Mesenchymal stem cell (in vitro differentiated cells and primary cell): Measurements from ENCODE around the gene CLIC5.

Source experiments
- DNase-seq: peaks from one replicate; pipeline ENCODE4 v3.0.0-alpha.2; 2013
- H2AFZ ChIP-seq: one replicate; pipeline ENCODE4 v1.6.1; 2013; ENCODE audit warnings: low read depth, mild to moderate bottlenecking, control low read depth, inconsistent platforms, low read length, moderate library complexity
- H2AK5ac ChIP-seq: 2 replicates; pipeline ENCODE4 v1.6.1; 2013; ENCODE audit warnings: low read length, moderate library complexity, mild to moderate bottlenecking, inconsistent platforms; ENCODE audit not compliant: severe bottlenecking
- H2BK120ac ChIP-seq: one replicate; pipeline ENCODE4 v1.6.1; 2013; ENCODE audit warnings: low read depth, mild to moderate bottlenecking, inconsistent platforms, low read length, moderate library complexity
- H2BK12ac ChIP-seq, 2 experiments: one replicate each; pipeline ENCODE4 v1.6.1; 2013; ENCODE audit warnings: inconsistent platforms in 2 of 2, low read length in 2 of 2, mild to moderate bottlenecking in 2 of 2, moderate library complexity in 2 of 2, control low read depth in 1 of 2
- H2BK15ac ChIP-seq: one replicate; pipeline ENCODE4 v1.6.1; 2013; ENCODE audit warnings: mild to moderate bottlenecking, low read depth, inconsistent platforms; ENCODE audit not compliant: poor library complexity, severe bottlenecking
- H2BK5ac ChIP-seq: 2 replicates; pipeline ENCODE4 v1.6.1; 2013; ENCODE audit warnings: low read depth, mild to moderate bottlenecking, low read length, control low read depth, inconsistent platforms; ENCODE audit not compliant: poor library complexity, severe bottlenecking
- H3K14ac ChIP-seq, 2 experiments: one replicate each; pipeline ENCODE4 v1.6.1; 2013; ENCODE audit warnings: inconsistent platforms in 2 of 2, low read length in 2 of 2, control low read depth in 1 of 2, mild to moderate bottlenecking in 1 of 2, moderate library complexity in 1 of 2
- H3K18ac ChIP-seq, 2 experiments: one replicate each; pipeline ENCODE4 v1.6.1; 2013; ENCODE audit warnings: inconsistent platforms in 2 of 2, low read length in 2 of 2, control low read depth in 1 of 2, low read depth in 1 of 2, mild to moderate bottlenecking in 1 of 2
- H3K23ac ChIP-seq, 2 experiments: one replicate each; pipeline ENCODE4 v1.6.1; 2013; ENCODE audit warnings: inconsistent platforms in 2 of 2, low read length in 2 of 2, mild to moderate bottlenecking in 2 of 2, moderate library complexity in 2 of 2, control low read depth in 1 of 2
- H3K27ac ChIP-seq: 2 replicates; pipeline ENCODE4 v1.5.1; 2013; ENCODE audit warnings: mild to moderate bottlenecking, moderate library complexity, low read length, control low read depth, inconsistent platforms; ENCODE audit not compliant: poor library complexity, severe bottlenecking
- H3K27me3 ChIP-seq, 2 experiments: 2 replicates each; pipeline versions ENCODE4 v1.6.1 to v1.7.0; 2013; ENCODE audit warnings: low read length in 2 of 2, mild to moderate bottlenecking in 2 of 2, moderate library complexity in 2 of 2, control low read depth in 1 of 2, inconsistent platforms in 1 of 2; ENCODE audit not compliant: control insufficient read depth in 1 of 2, insufficient read depth in 1 of 2
- H3K36me3 ChIP-seq, 2 experiments: 2 replicates each; pipeline versions ENCODE4 v1.6.1 to v1.7.0; 2013; ENCODE audit warnings: low read length in 2 of 2, control low read depth in 1 of 2, inconsistent platforms in 1 of 2, low read depth in 1 of 2, mild to moderate bottlenecking in 1 of 2; ENCODE audit not compliant: insufficient read depth in 2 of 2, control insufficient read depth in 1 of 2
- H3K4ac ChIP-seq, 2 experiments: one replicate each; pipeline ENCODE4 v1.6.1; 2013; ENCODE audit warnings: inconsistent platforms in 2 of 2, low read length in 2 of 2, mild to moderate bottlenecking in 2 of 2, moderate library complexity in 2 of 2, control low read depth in 1 of 2, low read depth in 1 of 2
- H3K4me1 ChIP-seq: 2 replicates; pipeline ENCODE4 v1.6.1; 2013; ENCODE audit warnings: low read depth, low read length, control low read depth; ENCODE audit not compliant: control insufficient read depth, insufficient read depth
- H3K4me2 ChIP-seq: 2 replicates; pipeline ENCODE4 v1.6.1; 2013; ENCODE audit warnings: low read length, mild to moderate bottlenecking, inconsistent platforms; ENCODE audit not compliant: poor library complexity, severe bottlenecking
- H3K4me3 ChIP-seq, 2 experiments: 2 replicates each; pipeline versions ENCODE4 v1.5.1 to v1.7.0; 2013; ENCODE audit warnings: low read length in 2 of 2, mild to moderate bottlenecking in 2 of 2, control low read depth in 1 of 2, low read depth in 1 of 2; ENCODE audit not compliant: insufficient read depth in 1 of 2
- H3K79me1 ChIP-seq: replicated peaks from 2 replicates; pipeline ENCODE4 v1.6.1; 2013; ENCODE audit warnings: mild to moderate bottlenecking, control low read depth, low read length, inconsistent platforms; ENCODE audit not compliant: poor library complexity, severe bottlenecking
- H3K9ac ChIP-seq: 2 replicates; pipeline ENCODE4 v1.7.0; 2013; ENCODE audit warnings: mild to moderate bottlenecking, low read length, moderate library complexity
- H3K9me3 ChIP-seq: 2 replicates; pipeline ENCODE4 v1.7.0; 2013; ENCODE audit warnings: mild to moderate bottlenecking, low read length; ENCODE audit not compliant: control insufficient read depth
- H4K8ac ChIP-seq: one replicate; pipeline ENCODE4 v1.6.1; 2013; ENCODE audit warnings: inconsistent platforms, mild to moderate bottlenecking, low read length, moderate library complexity
- H4K91ac ChIP-seq: one replicate; pipeline ENCODE4 v1.6.1; 2013; ENCODE audit warnings: mild to moderate bottlenecking, low read length, inconsistent platforms
- WGBS: methylation state at CpG from one replicate; pipeline ENCODE4 v1.1.7; 2013; ENCODE audit warnings: mixed read lengths; 5-methylcytosine and 5-hydroxymethylcytosine counted together

CLIC5 gene

GRCh38 chr6:45983062-45983461 is 32.6 kb downstream of the CLIC5 start:
- Histone ChIP-seq H2BK5ac (no peak overlapping the region), H2BK12ac (no peak overlapping the region), H2BK120ac (no peak overlapping the region), H3K4me1 (no peaks in the 10 kb centered on the region), H3K27ac (no peak overlapping the region), H4K8ac (no peak overlapping the region), H3K9me3 (no peaks in the 10 kb centered on the region), H2AK5ac (no peak overlapping the region), H3K9ac (no peak overlapping the region), H2BK15ac (no peak overlapping the region), H3K4me3 (no peak overlapping the region), H3K79me1 (no peaks in the 10 kb centered on the region), H3K4me2 (no peak overlapping the region), H3K23ac (no peak overlapping the region), H4K91ac (no peak overlapping the region), H3K14ac (no peak overlapping the region), H2AFZ (no peak overlapping the region), H3K36me3 (no peaks in the 10 kb centered on the region), H3K4ac (no peak overlapping the region), H3K27me3 (peaks cover 0 to 3% of the 10 kb centered on the region in 2 experiments), H3K18ac (no peak overlapping the region)
- DNase-seq = no peak
- 63% methylated on average over 1 of the region's 1 CpG for WGBS

GRCh38 chr6:45982280-45983036 is 33.2 kb downstream of the CLIC5 start:
- Histone ChIP-seq H2AFZ (no peak overlapping the region), H3K23ac (no peak overlapping the region), H2BK15ac (no peak overlapping the region), H3K27ac (no peak overlapping the region), H3K36me3 (no peaks in the 10 kb centered on the region), H3K4me2 (no peak overlapping the region), H2BK120ac (no peak overlapping the region), H4K8ac (no peak overlapping the region), H3K4me3 (no peak overlapping the region), H3K9me3 (no peaks in the 10 kb centered on the region), H3K4ac (no peak overlapping the region), H3K4me1 (no peaks in the 10 kb centered on the region), H3K27me3 (no peaks in the 10 kb centered on the region), H3K18ac (no peak overlapping the region), H3K9ac (no peak overlapping the region), H2BK12ac (no peak overlapping the region), H4K91ac (no peak overlapping the region), H3K14ac (no peak overlapping the region), H2AK5ac (no peak overlapping the region), H3K79me1 (no peaks in the 10 kb centered on the region), H2BK5ac (no peak overlapping the region)
- WGBS = 91% methylated on average over 8 of the region's 9 CpGs
- no peak for DNase-seq

DNA sequence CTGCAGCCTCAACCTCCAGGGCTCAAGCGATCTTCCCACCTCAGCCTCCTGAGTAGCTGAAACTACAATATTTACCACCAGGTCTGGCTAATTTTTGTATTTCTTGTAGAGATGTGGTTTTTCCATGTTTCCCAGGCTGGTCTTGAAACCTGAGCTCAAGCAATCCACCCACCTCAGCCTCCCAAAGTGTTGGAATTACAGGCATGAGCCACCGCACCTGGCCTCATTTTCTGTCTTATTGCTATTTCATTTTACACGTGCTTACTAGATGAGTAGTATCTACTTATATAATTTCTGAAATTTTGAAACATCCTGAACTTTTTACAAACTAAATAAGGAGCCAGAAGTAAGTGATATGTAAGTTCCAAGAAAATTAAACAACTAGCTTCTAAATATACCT is 34.6 kb downstream of the CLIC5 start:
- H3K27me3 ChIP-seq = no peaks in the 10 kb centered on the region
- H2AK5ac ChIP-seq = no peak overlapping the region

GRCh38 chr6:45979311-45979710 is 36.3 kb downstream of the CLIC5 start:
- no peak overlapping the region for H4K91ac ChIP-seq
- H3K23ac ChIP-seq = no peak overlapping the region
- no peak overlapping the region for H3K18ac ChIP-seq
- no peak overlapping the region for H3K4ac ChIP-seq
- H3K27ac ChIP-seq = no peak overlapping the region
- H3K9ac ChIP-seq = no peak overlapping the region
- no peak overlapping the region for H3K4me3 ChIP-seq
- H2AFZ ChIP-seq = no peak overlapping the region
- H3K27me3 ChIP-seq = no peaks in the 10 kb centered on the region
- no peak overlapping the region for H4K8ac ChIP-seq
- no peak for DNase-seq
- no peak overlapping the region for H2AK5ac ChIP-seq
- no peak overlapping the region for H2BK15ac ChIP-seq
- H3K79me1 ChIP-seq = no peaks in the 10 kb centered on the region
- no peak overlapping the region for H2BK120ac ChIP-seq
- peaks cover 12% of the 10 kb centered on the region for H3K9me3 ChIP-seq
- H2BK5ac ChIP-seq = no peak overlapping the region
- WGBS = 57% methylated on average over 1 of the region's 2 CpGs
- H3K36me3 ChIP-seq = no peaks in the 10 kb centered on the region
- H3K4me1 ChIP-seq = no peaks in the 10 kb centered on the region
- no peak overlapping the region for H2BK12ac ChIP-seq
- no peak overlapping the region for H3K14ac ChIP-seq
- H3K4me2 ChIP-seq = no peak overlapping the region

More for the DNA sequence above, 34.6 kb downstream of the CLIC5 start:
- no peak overlapping the region for H2BK120ac ChIP-seq
- no peaks in the 10 kb centered on the region for H3K79me1 ChIP-seq
- H2BK15ac ChIP-seq = no peak overlapping the region
- no peak overlapping the region for H2AFZ ChIP-seq
- no peak overlapping the region for H3K27ac ChIP-seq
- no peak overlapping the region for H3K14ac ChIP-seq
- no peak overlapping the region for H2BK5ac ChIP-seq
- no peak overlapping the region for H3K18ac ChIP-seq
- no peaks in the 10 kb centered on the region for H3K4me1 ChIP-seq
- no peak overlapping the region for H3K23ac ChIP-seq
- H3K9ac ChIP-seq = no peak overlapping the region
- no peak overlapping the region for H2BK12ac ChIP-seq
- H3K4me2 ChIP-seq = no peak overlapping the region
- H3K4me3 ChIP-seq = no peak overlapping the region
- H3K9me3 ChIP-seq = no peaks in the 10 kb centered on the region
- H3K4ac ChIP-seq = no peak overlapping the region
- no peak overlapping the region for H4K8ac ChIP-seq
- no peak overlapping the region for H4K91ac ChIP-seq
- no peak for DNase-seq
- WGBS = no CpG with 5 or more reads among the region's 3 CpGs
- H3K36me3 ChIP-seq = no peaks in the 10 kb centered on the region
